UCSD-AML1 (cell line): ENCODE measurements around the gene EEIG2.
"Not testable (repeated sequence)": the region's sequence is repeated elsewhere in the genome, so short reads cannot be mapped to it uniquely, and the experiment has no call there.

Source experiments
- DNase-seq: peaks from one replicate; lab custom pipeline; 2025; ENCODE audit not compliant: unreplicated experiment; lab: John Stamatoyannopoulos, UW

The EEIG2 gene

GRCh38 chr1:108559215-108560186, at the start of gene EEIG2:
Gene EEIG2, plus strand, starts transcription at chr1:108560100. Its CDS starts 329 bp downstream, at chr1:108560429.
- peak; percentile 93 for DNase-seq

- DNase-seq: no peak
Measured at GRCh38 chr1:108511764-108512163, 48.1 kb upstream of the EEIG2 start.

- DNase-seq: no peak
Measured at GRCh38 chr1:108512239-108513043, 47.5 kb upstream of the EEIG2 start.

- no peak for DNase-seq
Measured at GRCh38 chr1:108513044-108513415, 46.9 kb upstream of the EEIG2 start.

GRCh38 chr1:108513914-108514313, 46.0 kb upstream of the EEIG2 start:
- DNase-seq: not testable (repeated sequence)

- not testable (repeated sequence) for DNase-seq
Measured at GRCh38 chr1:108517301-108517897, 42.5 kb upstream of the EEIG2 start.

GRCh38 chr1:108521990-108522393, 37.9 kb upstream of the EEIG2 start:
- DNase-seq: no peak

GRCh38 chr1:108523829-108524228, 36.1 kb upstream of the EEIG2 start:
- no peak for DNase-seq

- DNase-seq: no peak
Measured at GRCh38 chr1:108524676-108525075, 35.2 kb upstream of the EEIG2 start.

GRCh38 chr1:108527135-108527534, 32.8 kb upstream of the EEIG2 start:
- no peak for DNase-seq

- no peak for DNase-seq
Measured at GRCh38 chr1:108527837-108528236, 32.1 kb upstream of the EEIG2 start.

GRCh38 chr1:108531444-108531843, 28.5 kb upstream of the EEIG2 start:
- DNase-seq: no peak

- no peak for DNase-seq
Measured at GRCh38 chr1:108532730-108533129, 27.2 kb upstream of the EEIG2 start.

GRCh38 chr1:108533351-108534083, 26.4 kb upstream of the EEIG2 start:
- no peak for DNase-seq

GRCh38 chr1:108534759-108535158, 25.1 kb upstream of the EEIG2 start:
- no peak for DNase-seq

- not testable (repeated sequence) for DNase-seq
Measured at GRCh38 chr1:108535315-108535897, 24.5 kb upstream of the EEIG2 start.

GRCh38 chr1:108536021-108536420, 23.9 kb upstream of the EEIG2 start:
- not testable (repeated sequence) for DNase-seq

GRCh38 chr1:108536791-108537190, 23.1 kb upstream of the EEIG2 start:
- DNase-seq: not testable (repeated sequence)

GRCh38 chr1:108537976-108538375, 21.9 kb upstream of the EEIG2 start:
- DNase-seq: no peak

GRCh38 chr1:108540977-108541376, 18.9 kb upstream of the EEIG2 start:
- DNase-seq: no peak
